OCI-LY3 (cell line): ENCODE measurements around the gene DROSHA.

Source experiments
- H2AFZ ChIP-seq: fragments of 200-600, 300-600 bp; shearing (Covaris generic); 2 replicates; pipeline ENCODE4 v1.6.0; 2014; ENCODE audit warnings: antibody characterized with exemption, low read depth, low read length
- H3K27ac ChIP-seq: fragments of 200-600, 300-600 bp; sonication (generic); 2 replicates; pipeline ENCODE4 v1.5.1; 2014; ENCODE audit warnings: mild to moderate bottlenecking, low read length, moderate library complexity, mixed read lengths
- H3K27me3 ChIP-seq: fragments of 200-600, 300-600 bp; sonication (generic); 2 replicates; pipeline ENCODE4 v1.6.1; 2014; ENCODE audit warnings: low read depth, low read length, mixed read lengths
- H3K36me3 ChIP-seq: fragments of 200-600, 300-600 bp; sonication (generic); replicated peaks from 2 replicates; pipeline ENCODE3; 2014; ENCODE audit warnings: low read depth, low read length, mixed read lengths
- H3K4me1 ChIP-seq: fragments of 300-600, 200-600 bp; sonication (generic); 2 replicates; pipeline ENCODE4 v1.6.1; 2014; ENCODE audit warnings: low read length, mixed read lengths
- H3K4me2 ChIP-seq: fragments of 200-600, 300-600 bp; sonication (generic); 2 replicates; pipeline ENCODE4 v1.6.1; 2014; ENCODE audit warnings: low read length, mixed read lengths
- H3K4me3 ChIP-seq: fragments of 300-600, 200-600 bp; sonication (generic); 2 replicates; pipeline ENCODE4 v1.5.1; 2014; ENCODE audit warnings: antibody characterized with exemption, mild to moderate bottlenecking, low read length, moderate library complexity
- H3K79me2 ChIP-seq: fragments of 300-600, 200-600 bp; shearing (Covaris generic); 2 replicates; pipeline ENCODE4 v1.6.1; 2014; ENCODE audit warnings: mild to moderate bottlenecking, low read length, mixed read lengths
- H3K9ac ChIP-seq: fragments of 300-600, 200-600 bp; shearing (Covaris generic); 2 replicates; pipeline ENCODE4 v1.6.0; 2014; ENCODE audit warnings: mild to moderate bottlenecking, low read length, moderate library complexity
- H3K9me3 ChIP-seq: fragments of 200-600, 300-600 bp; shearing (Covaris generic); 2 replicates; pipeline ENCODE4 v1.6.1; 2014; ENCODE audit warnings: low read length, mixed read lengths; ENCODE audit not compliant: insufficient read depth
- H4K20me1 ChIP-seq: fragments of 200-600, 300-600 bp; sonication (generic); 2 replicates; pipeline ENCODE4 v1.6.1; 2016; ENCODE audit warnings: low read length, mixed read lengths; ENCODE audit not compliant: insufficient read depth
- CTCF ChIP-seq: fragments of 200-600, 300-600 bp; sonication (generic); IDR thresholded peaks from 2 replicates; pipeline ENCODE4 v1.5.1; 2014; ENCODE audit warnings: antibody characterized with exemption, low read length, low read depth
- EZH2phosphoT487 ChIP-seq: fragments of 200-600 bp; shearing (Covaris generic); IDR thresholded peaks from 2 replicates; pipeline ENCODE4 v1.6.1; 2018; ENCODE audit warnings: antibody characterized with exemption, mixed run types, low read depth

Gene DROSHA

GRCh38 chr5:31434898-31435297, 97.0 kb downstream of the DROSHA start:
- H3K27ac ChIP-seq = no peak overlapping the region
- H3K27me3 ChIP-seq = no peaks in the 10 kb centered on the region
- no peaks in the 10 kb centered on the region for H3K79me2 ChIP-seq
- peaks cover 15% of the 10 kb centered on the region for H3K36me3 ChIP-seq
- no peak overlapping the region for H3K9ac ChIP-seq
- TF ChIP-seq EZH2phosphoT487 (no peak), CTCF (no peak)
- H3K4me2 ChIP-seq = no peak overlapping the region
- H2AFZ ChIP-seq = no peak overlapping the region
- H3K4me3 ChIP-seq = no peak overlapping the region
- no peaks in the 10 kb centered on the region for H4K20me1 ChIP-seq
- H3K4me1 ChIP-seq = no peaks in the 10 kb centered on the region
- no peaks in the 10 kb centered on the region for H3K9me3 ChIP-seq

DNA sequence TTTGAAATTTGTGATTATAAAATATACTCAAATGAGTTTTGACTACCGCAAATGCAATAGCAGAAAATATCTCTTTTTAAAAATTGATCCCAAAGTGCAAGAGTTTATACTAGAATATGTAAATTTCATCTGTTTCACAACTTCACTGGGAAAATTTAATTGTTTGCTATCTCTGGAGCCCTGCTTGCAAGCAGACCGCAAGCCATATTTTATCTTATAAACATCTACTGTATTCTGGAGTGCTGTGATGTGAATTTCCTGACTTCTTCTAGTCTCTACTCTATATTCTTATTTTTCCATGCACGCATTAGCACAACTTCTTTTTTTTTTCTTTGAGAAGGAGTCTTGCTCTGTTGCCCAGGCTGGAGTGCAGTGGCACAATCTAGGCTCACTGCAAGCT, 98.7 kb downstream of the DROSHA start:
- no peak overlapping the region for H3K9ac ChIP-seq
- H3K4me1 ChIP-seq = no peaks in the 10 kb centered on the region
- H3K4me3 ChIP-seq = no peak overlapping the region
- H3K4me2 ChIP-seq = no peak overlapping the region
- H3K79me2 ChIP-seq = no peaks in the 10 kb centered on the region
- no peak for TF ChIP-seq CTCF
- no peaks in the 10 kb centered on the region for H4K20me1 ChIP-seq
- peaks cover 15% of the 10 kb centered on the region for H3K36me3 ChIP-seq
- H3K27me3 ChIP-seq = no peaks in the 10 kb centered on the region
- H2AFZ ChIP-seq = no peak overlapping the region
- no peak overlapping the region for H3K27ac ChIP-seq
- H3K9me3 ChIP-seq = no peaks in the 10 kb centered on the region

- Histone ChIP-seq H3K79me2 (no peaks in the 10 kb centered on the region), H3K36me3 (peaks cover 2% of the 10 kb centered on the region), H3K9me3 (no peaks in the 10 kb centered on the region), H3K27me3 (no peaks in the 10 kb centered on the region), H3K27ac (no peak overlapping the region), H3K4me1 (no peaks in the 10 kb centered on the region), H4K20me1 (no peaks in the 10 kb centered on the region), H3K9ac (no peak overlapping the region), H3K4me2 (no peak overlapping the region), H3K4me3 (no peak overlapping the region), H2AFZ (no peak overlapping the region)
- TF ChIP-seq EZH2phosphoT487 = no peak
- no peak for TF ChIP-seq CTCF
Observed at GRCh38 chr5:31427724-31428309, 104.1 kb downstream of the DROSHA start.

DNA sequence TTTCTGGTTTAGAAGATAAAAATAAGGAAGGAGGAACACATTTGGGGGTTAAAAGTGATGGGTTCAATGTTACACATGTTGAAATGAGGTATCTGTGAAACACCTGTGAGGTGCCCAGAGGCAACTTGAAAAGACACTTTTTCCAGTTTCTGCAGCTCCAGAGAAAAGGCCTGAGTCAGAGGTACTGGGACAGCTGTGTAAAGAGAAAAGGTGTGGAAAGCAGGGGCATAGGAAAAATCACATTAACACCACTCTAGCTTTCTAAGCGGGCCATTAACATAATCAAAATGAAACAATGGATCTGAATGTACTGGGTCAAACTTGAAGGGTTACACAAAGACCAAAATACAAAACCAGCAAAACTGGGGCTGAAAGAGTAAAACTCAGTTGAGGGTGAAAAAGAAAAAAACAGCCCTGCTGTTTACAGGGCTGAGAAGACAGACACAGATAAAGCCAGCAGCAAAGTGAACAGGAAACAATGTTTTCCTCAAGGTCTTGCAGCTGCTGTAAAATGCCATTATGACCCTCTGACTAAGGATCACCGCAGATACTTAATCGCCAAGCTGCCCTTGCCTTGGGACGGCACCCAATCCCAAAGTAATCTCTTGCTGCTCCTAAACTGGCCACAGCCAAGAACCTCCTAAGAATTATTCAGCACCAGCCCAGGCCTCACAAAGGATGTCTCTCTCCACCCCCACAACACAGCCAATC, 104.7 kb downstream of the DROSHA start:
- H3K4me2 ChIP-seq = no peak overlapping the region
- no peak overlapping the region for H2AFZ ChIP-seq
- H3K9ac ChIP-seq = no peak overlapping the region
- H3K79me2 ChIP-seq = no peaks in the 10 kb centered on the region
- no peaks in the 10 kb centered on the region for H4K20me1 ChIP-seq
- TF ChIP-seq CTCF (no peak), EZH2phosphoT487 (no peak)
- no peaks in the 10 kb centered on the region for H3K4me1 ChIP-seq
- H3K27ac ChIP-seq = no peak overlapping the region
- H3K36me3 ChIP-seq = no peaks in the 10 kb centered on the region
- H3K4me3 ChIP-seq = no peak overlapping the region
- H3K27me3 ChIP-seq = no peaks in the 10 kb centered on the region
- no peaks in the 10 kb centered on the region for H3K9me3 ChIP-seq
